Osteoblast (primary cell): ENCODE measurements around the gene HMGA1. TPM values are rescaled to one million over a fixed set of nuclear protein-coding genes. Genes with fewer than 3 reads are reported as not detected.

Experiments
- DNase-seq: peaks from one replicate; pipeline ENCODE4 v3.0.0; 2011; ENCODE audit warnings: low spot score, mixed read lengths; ENCODE audit not compliant: insufficient read length; ENCODE audit errors: missing footprints
- H2AFZ ChIP-seq: 2 replicates; pipeline ENCODE4 v1.6.0; 2011; ENCODE audit warnings: mild to moderate bottlenecking, low read length
- H3K27ac ChIP-seq: 2 replicates; pipeline ENCODE4 v1.5.1; 2011; ENCODE audit warnings: mild to moderate bottlenecking, low read depth, low read length, moderate library complexity
- H3K27me3 ChIP-seq: 2 replicates; pipeline ENCODE4 v1.6.0; 2012; ENCODE audit warnings: mild to moderate bottlenecking, control low read depth, inconsistent platforms, low read length, moderate library complexity; ENCODE audit not compliant: insufficient read depth
- H3K36me3 ChIP-seq: 2 replicates; pipeline ENCODE4 v1.5.1; 2011; ENCODE audit warnings: mild to moderate bottlenecking, low read length, control low read depth, moderate library complexity; ENCODE audit not compliant: insufficient read depth
- H3K4me1 ChIP-seq: 2 replicates; pipeline ENCODE4 v1.5.1; 2011; ENCODE audit warnings: mild to moderate bottlenecking, low read length, control low read depth, moderate library complexity; ENCODE audit not compliant: insufficient read depth
- H3K4me2 ChIP-seq: 2 replicates; pipeline ENCODE4 v1.6.0; 2011; ENCODE audit warnings: mild to moderate bottlenecking, low read length; ENCODE audit not compliant: insufficient read depth
- H3K4me3 ChIP-seq: fragments of 200-600 bp; sonication (generic); 3 replicates; pipeline ENCODE4 v1.5.1; 2012; ENCODE audit warnings: mild to moderate bottlenecking, low read length, inconsistent platforms; ENCODE audit not compliant: insufficient read depth
- H3K79me2 ChIP-seq: 2 replicates; pipeline ENCODE4 v1.6.0; 2012; ENCODE audit warnings: mild to moderate bottlenecking, low read length, control low read depth, inconsistent platforms; ENCODE audit not compliant: insufficient read depth
- H3K9me3 ChIP-seq: 2 replicates; pipeline ENCODE4 v1.5.1; 2011; ENCODE audit warnings: low read depth, low read length, control low read depth
- H4K20me1 ChIP-seq: 2 replicates; pipeline ENCODE4 v1.6.0; 2012; ENCODE audit warnings: mild to moderate bottlenecking, low read length, control low read depth; ENCODE audit not compliant: insufficient read depth
- total RNA-seq: library from RNA; depleted of rRNA; stranded (reverse); fragments of >200 nt; gene quantifications from 2 replicates; pipeline ENCODE4 v1.2.3, GENCODE V29; 2012
- TF ChIP-seq, protein P1 (sequence below): IDR thresholded peaks from 2 replicates; pipeline ENCODE4 v1.5.1; 2011; ENCODE audit warnings: mild to moderate bottlenecking, low read depth, low read length, moderate library complexity; ENCODE audit errors: extremely low read depth

The HMGA1 gene
- total RNA-seq, 1 donor: 59.4 TPM

DNA sequence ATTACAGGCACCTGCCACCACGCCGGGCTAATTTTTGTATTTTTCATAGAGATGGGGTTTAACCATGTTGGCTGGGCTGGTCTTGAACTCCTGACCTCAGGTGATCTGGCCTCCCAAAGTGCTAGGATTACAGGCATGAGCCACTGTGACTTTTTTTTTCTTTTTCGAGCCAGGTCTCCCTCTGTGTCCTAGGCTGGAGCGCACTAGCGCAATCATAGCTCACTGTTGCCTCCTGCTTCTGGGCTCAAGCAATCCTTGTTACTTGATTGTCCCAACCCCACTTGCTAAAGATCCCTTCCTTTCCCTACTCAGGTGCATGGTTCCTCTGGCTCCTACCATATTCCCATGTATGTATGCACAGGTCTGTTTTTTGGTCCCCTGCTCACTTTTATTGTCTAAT is 39.5 kb downstream of the HMGA1 start:
- no peaks in the 10 kb centered on the region for H4K20me1 ChIP-seq
- no peak overlapping the region for H3K4me2 ChIP-seq
- TF ChIP-seq, protein P1, sequence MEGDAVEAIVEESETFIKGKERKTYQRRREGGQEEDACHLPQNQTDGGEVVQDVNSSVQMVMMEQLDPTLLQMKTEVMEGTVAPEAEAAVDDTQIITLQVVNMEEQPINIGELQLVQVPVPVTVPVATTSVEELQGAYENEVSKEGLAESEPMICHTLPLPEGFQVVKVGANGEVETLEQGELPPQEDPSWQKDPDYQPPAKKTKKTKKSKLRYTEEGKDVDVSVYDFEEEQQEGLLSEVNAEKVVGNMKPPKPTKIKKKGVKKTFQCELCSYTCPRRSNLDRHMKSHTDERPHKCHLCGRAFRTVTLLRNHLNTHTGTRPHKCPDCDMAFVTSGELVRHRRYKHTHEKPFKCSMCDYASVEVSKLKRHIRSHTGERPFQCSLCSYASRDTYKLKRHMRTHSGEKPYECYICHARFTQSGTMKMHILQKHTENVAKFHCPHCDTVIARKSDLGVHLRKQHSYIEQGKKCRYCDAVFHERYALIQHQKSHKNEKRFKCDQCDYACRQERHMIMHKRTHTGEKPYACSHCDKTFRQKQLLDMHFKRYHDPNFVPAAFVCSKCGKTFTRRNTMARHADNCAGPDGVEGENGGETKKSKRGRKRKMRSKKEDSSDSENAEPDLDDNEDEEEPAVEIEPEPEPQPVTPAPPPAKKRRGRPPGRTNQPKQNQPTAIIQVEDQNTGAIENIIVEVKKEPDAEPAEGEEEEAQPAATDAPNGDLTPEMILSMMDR: no peak

DNA sequence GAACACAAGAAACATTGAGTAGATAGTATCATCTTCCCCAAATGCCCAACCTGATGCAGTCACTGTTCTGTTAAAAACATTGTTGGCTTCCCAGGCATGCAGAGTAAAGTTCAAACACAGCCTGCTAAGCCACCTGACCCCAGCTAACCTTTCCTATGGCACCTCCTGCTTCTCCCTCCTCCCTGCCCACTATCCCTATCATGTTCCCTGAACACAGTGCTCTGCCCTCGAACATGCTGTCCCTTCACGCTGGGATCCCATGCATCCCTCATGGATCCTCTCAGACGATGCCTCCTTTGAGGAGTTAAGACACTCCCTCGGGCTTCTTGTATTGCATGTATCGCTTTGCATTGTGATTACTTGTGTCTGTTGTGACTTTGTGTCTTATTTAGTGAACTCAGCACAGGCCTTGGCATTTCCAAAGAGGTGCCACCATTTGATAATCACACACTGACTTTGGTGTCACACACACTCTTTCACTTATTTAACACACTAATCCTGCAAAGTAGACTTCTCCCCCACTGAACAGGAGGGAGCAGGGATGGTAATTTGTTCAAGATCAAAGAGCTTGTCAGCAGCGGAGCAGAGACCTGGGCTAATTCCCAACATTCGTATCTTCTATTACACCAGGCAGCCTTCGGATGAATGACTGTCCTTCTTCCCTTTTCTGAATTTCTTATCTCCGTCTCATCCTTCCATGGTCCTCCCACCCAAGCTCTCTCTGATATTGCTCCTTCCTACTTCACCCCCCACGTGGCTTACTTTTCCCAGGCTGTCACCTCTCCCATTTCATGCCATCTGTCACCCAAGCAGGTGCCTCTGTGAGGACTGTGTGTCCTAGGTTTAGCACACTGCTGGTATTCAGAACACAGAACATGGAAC is 40.4 kb downstream of the HMGA1 start:
- H3K9me3 ChIP-seq: no peaks in the 10 kb centered on the region
- no peak overlapping the region for H3K27ac ChIP-seq
- no peak overlapping the region for H3K4me3 ChIP-seq
- H3K27me3 ChIP-seq: no peaks in the 10 kb centered on the region
- H3K4me2 ChIP-seq: no peak overlapping the region
- no peaks in the 10 kb centered on the region for H3K4me1 ChIP-seq
- no peak for DNase-seq
- H3K36me3 ChIP-seq: no peaks in the 10 kb centered on the region
- H4K20me1 ChIP-seq: no peaks in the 10 kb centered on the region
- no peak overlapping the region for H2AFZ ChIP-seq
- TF ChIP-seq, protein P1: no peak
- H3K79me2 ChIP-seq: no peaks in the 10 kb centered on the region

More for the DNA sequence above, 39.5 kb downstream of the HMGA1 start:
- Histone ChIP-seq H3K27me3 (no peaks in the 10 kb centered on the region), H3K79me2 (no peaks in the 10 kb centered on the region), H3K4me3 (no peak overlapping the region), H2AFZ (no peak overlapping the region), H3K36me3 (no peaks in the 10 kb centered on the region), H3K9me3 (no peaks in the 10 kb centered on the region), H3K27ac (no peak overlapping the region), H3K4me1 (no peaks in the 10 kb centered on the region)
- DNase-seq: no peak

DNA sequence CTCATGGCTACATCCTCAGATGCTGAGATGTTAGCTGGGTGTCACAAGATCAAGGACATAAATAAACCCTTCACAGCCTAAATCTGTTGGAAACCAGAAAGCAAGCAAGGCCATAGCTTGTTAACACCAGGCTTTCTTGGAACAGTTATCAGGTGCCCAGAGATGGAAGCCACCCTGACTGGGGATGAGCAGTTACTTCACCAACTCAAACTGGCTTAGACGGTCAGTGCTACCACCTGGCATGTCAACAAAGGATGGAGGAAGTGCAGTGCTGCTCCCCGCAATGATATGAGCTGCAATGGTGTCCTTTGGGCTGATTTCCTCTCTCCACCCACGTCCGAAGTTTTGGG is 41.1 kb downstream of the HMGA1 start:
- no peaks in the 10 kb centered on the region for H3K79me2 ChIP-seq
- no peak overlapping the region for H2AFZ ChIP-seq
- no peaks in the 10 kb centered on the region for H3K9me3 ChIP-seq
- TF ChIP-seq, protein P1: no peak
- no peaks in the 10 kb centered on the region for H3K4me1 ChIP-seq
- H3K27me3 ChIP-seq: no peaks in the 10 kb centered on the region
- no peak for DNase-seq
- H3K4me2 ChIP-seq: no peak overlapping the region
- H3K27ac ChIP-seq: no peak overlapping the region
- H4K20me1 ChIP-seq: no peaks in the 10 kb centered on the region
- no peak overlapping the region for H3K4me3 ChIP-seq
- H3K36me3 ChIP-seq: no peaks in the 10 kb centered on the region

DNA sequence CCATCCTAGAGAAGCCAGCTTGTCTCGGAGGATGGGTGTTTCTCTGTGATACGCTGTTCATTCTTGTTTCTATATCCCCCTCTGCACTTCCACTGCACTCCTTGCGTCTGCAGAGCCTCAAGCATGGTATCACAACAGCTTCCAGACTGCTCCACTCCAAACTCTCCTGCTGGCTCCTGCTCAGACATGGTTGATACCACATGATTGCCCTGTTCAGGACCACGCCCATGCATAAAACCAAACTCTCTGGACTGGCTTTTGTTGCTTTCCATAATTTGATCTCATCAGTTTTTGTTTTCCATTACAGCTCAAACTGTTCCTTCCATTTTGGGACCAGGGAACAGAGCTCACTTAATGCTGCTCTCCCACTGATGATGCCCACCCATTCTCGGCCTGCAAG is 42.2 kb downstream of the HMGA1 start:
- Histone ChIP-seq H4K20me1 (peaks cover 2% of the 10 kb centered on the region), H3K36me3 (no peaks in the 10 kb centered on the region), H3K4me1 (no peaks in the 10 kb centered on the region), H3K4me3 (no peak overlapping the region), H3K27me3 (no peaks in the 10 kb centered on the region), H3K27ac (no peak overlapping the region), H2AFZ (no peak overlapping the region), H3K4me2 (no peak overlapping the region), H3K9me3 (no peaks in the 10 kb centered on the region), H3K79me2 (no peaks in the 10 kb centered on the region)
- TF ChIP-seq, protein P1: no peak
- DNase-seq: no peak
